ENCODE results near the gene OR52B2.

Gene OR52B2

DNA sequence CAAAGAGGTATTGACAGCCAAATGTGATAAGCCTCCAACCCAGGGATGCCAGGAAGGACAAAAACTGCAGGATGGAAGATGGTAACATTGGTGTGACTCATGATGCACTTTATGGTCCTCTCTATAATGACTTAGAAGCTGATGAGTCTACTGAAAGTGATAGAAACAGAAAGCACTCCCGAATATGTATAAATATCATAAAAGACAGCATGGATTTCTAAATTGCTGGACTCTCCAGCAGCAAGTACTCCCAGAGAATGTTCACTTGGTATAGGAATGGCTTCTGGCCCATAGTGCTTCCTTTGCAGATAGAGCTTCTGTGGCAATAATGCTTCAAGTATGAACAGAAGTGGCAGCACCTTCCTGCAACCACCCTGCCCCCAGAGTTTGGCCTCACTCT, at the start of gene OR52B2:
OR52B2 (minus strand) TSS at position 101 of the 400 bp plus-strand sequence; CDS start at position 101, 0 bp downstream.
- no peaks in the 10 kb centered on the region for H3K9me3 ChIP-seq (ENCODE audit: insufficient read depth, low read depth, low read length)
- H3K4me2 ChIP-seq (ENCODE audit: low read depth, low read length, poor library complexity, severe bottlenecking) = no peak within 1 kb of the TSS
- H3K9me2 ChIP-seq (replicated peaks; ENCODE audit: low read depth, low read length) = no peaks in the 10 kb centered on the region
- H3F3A ChIP-seq (ENCODE audit: low read depth) = no peaks in the 10 kb centered on the region
- H2AFZ ChIP-seq (ENCODE audit: low read length) = no peak within 1 kb of the TSS
- no peaks in the 10 kb centered on the region for H3K36me3 ChIP-seq (ENCODE audit: insufficient read depth, low read length)
- H3K4me3 ChIP-seq (ENCODE audit: low read length, poor library complexity, severe bottlenecking) = no peak within 1 kb of the TSS
- H3K27me3 ChIP-seq (ENCODE audit: insufficient read depth, low read length, poor library complexity, severe bottlenecking) = no peaks in the 10 kb centered on the region
- no peaks in the 10 kb centered on the region for H4K20me1 ChIP-seq (ENCODE audit: insufficient read depth, low read length, poor library complexity, severe bottlenecking)
- TF ChIP-seq, protein P1, sequence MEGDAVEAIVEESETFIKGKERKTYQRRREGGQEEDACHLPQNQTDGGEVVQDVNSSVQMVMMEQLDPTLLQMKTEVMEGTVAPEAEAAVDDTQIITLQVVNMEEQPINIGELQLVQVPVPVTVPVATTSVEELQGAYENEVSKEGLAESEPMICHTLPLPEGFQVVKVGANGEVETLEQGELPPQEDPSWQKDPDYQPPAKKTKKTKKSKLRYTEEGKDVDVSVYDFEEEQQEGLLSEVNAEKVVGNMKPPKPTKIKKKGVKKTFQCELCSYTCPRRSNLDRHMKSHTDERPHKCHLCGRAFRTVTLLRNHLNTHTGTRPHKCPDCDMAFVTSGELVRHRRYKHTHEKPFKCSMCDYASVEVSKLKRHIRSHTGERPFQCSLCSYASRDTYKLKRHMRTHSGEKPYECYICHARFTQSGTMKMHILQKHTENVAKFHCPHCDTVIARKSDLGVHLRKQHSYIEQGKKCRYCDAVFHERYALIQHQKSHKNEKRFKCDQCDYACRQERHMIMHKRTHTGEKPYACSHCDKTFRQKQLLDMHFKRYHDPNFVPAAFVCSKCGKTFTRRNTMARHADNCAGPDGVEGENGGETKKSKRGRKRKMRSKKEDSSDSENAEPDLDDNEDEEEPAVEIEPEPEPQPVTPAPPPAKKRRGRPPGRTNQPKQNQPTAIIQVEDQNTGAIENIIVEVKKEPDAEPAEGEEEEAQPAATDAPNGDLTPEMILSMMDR (conservative IDR thresholded peaks at IDR 0.05; ENCODE audit: low read length) = no peak
- no peak for TF ChIP-seq EZH2phosphoT487 (IDR thresholded peaks at IDR 0.05; ENCODE audit: borderline replicate concordance)
- H3K9ac ChIP-seq (ENCODE audit: low read depth, low read length, poor library complexity, severe bottlenecking) = no peak within 1 kb of the TSS
- H3K4me1 ChIP-seq (ENCODE audit: insufficient read depth, low read length, poor library complexity, severe bottlenecking) = no peaks in the 10 kb centered on the region
- H3K79me2 ChIP-seq (ENCODE audit: insufficient read depth, low read length) = no peaks in the 10 kb centered on the region

DNA sequence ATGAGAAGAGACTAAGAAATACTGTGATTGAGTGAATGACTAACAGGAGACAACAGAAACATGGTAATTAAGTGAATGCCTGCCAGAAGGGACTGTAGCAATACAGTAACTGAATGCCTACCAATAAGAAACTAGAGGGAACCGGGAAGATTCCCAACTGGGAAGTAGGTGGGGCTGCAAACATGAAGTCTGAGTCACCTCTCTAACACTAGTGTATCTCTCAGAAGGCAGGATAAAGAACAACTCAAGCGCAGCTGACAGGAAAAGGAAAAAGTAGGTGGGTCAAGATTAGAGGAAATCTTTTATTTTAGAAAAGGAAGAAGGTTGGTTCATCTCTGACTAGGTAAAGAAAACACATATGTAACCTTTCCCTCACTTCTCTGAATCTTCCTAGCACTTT, 49.2 kb upstream of the OR52B2 start:
- H3K9me2 ChIP-seq (replicated peaks; ENCODE audit: low read depth, low read length) = no peaks in the 10 kb centered on the region
- TF ChIP-seq EZH2phosphoT487 (IDR thresholded peaks at IDR 0.05; ENCODE audit: borderline replicate concordance) = no peak
- TF ChIP-seq, protein P1 (conservative IDR thresholded peaks at IDR 0.05; ENCODE audit: low read length) = no peak
- H3K27me3 ChIP-seq (ENCODE audit: insufficient read depth, low read length, poor library complexity, severe bottlenecking) = no peaks in the 10 kb centered on the region
- no peaks in the 10 kb centered on the region for H3K9me3 ChIP-seq (ENCODE audit: insufficient read depth, low read depth, low read length)
- no peaks in the 10 kb centered on the region for H4K20me1 ChIP-seq (ENCODE audit: insufficient read depth, low read length, poor library complexity, severe bottlenecking)
- H3K36me3 ChIP-seq (ENCODE audit: insufficient read depth, low read length) = peaks cover 93% of the 10 kb centered on the region
- no peak overlapping the region for H3K4me3 ChIP-seq (ENCODE audit: low read length, poor library complexity, severe bottlenecking)
- H3K79me2 ChIP-seq (ENCODE audit: insufficient read depth, low read length) = no peaks in the 10 kb centered on the region
- H3K4me1 ChIP-seq (ENCODE audit: insufficient read depth, low read length, poor library complexity, severe bottlenecking) = no peaks in the 10 kb centered on the region
- no peaks in the 10 kb centered on the region for H3F3A ChIP-seq (ENCODE audit: low read depth)
- H2AFZ ChIP-seq (ENCODE audit: low read length) = no peak overlapping the region
- H3K9ac ChIP-seq (ENCODE audit: low read depth, low read length, poor library complexity, severe bottlenecking) = no peak overlapping the region
- no peak overlapping the region for H3K4me2 ChIP-seq (ENCODE audit: low read depth, low read length, poor library complexity, severe bottlenecking)

DNA sequence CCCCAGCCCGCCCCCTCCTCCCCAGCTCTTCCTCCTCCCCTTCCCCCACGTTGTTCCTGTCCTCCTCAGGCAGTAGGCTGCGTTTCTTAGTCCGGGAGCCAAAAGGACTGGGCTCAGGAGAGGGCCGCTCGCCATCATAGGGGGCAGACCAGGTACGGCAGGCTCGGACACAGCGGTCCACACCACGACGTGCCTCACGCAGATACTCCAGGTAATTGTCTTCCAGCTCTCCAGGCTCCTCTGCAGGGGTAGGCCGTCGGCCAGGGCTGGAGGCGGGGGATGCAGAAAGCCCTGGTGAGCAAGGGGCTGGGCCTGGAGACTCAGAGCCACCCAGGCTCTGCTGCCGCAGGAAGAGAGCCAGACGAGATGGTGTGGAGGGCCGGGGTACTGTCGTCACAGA, 47.6 kb upstream of the OR52B2 start:
- H3K9me3 ChIP-seq (ENCODE audit: insufficient read depth, low read depth, low read length) = no peaks in the 10 kb centered on the region
- no peak overlapping the region for H2AFZ ChIP-seq (ENCODE audit: low read length)
- no peak overlapping the region for H3K4me3 ChIP-seq (ENCODE audit: low read length, poor library complexity, severe bottlenecking)
- no peak overlapping the region for H3K9ac ChIP-seq (ENCODE audit: low read depth, low read length, poor library complexity, severe bottlenecking)
- no peak for TF ChIP-seq EZH2phosphoT487 (IDR thresholded peaks at IDR 0.05; ENCODE audit: borderline replicate concordance)
- TF ChIP-seq, protein P1 (conservative IDR thresholded peaks at IDR 0.05; ENCODE audit: low read length) = no peak
- H3K27me3 ChIP-seq (ENCODE audit: insufficient read depth, low read length, poor library complexity, severe bottlenecking) = no peaks in the 10 kb centered on the region
- no peaks in the 10 kb centered on the region for H3K9me2 ChIP-seq (replicated peaks; ENCODE audit: low read depth, low read length)
- no peaks in the 10 kb centered on the region for H3K4me1 ChIP-seq (ENCODE audit: insufficient read depth, low read length, poor library complexity, severe bottlenecking)
- H3K4me2 ChIP-seq (ENCODE audit: low read depth, low read length, poor library complexity, severe bottlenecking) = no peak overlapping the region
- no peaks in the 10 kb centered on the region for H4K20me1 ChIP-seq (ENCODE audit: insufficient read depth, low read length, poor library complexity, severe bottlenecking)
- no peaks in the 10 kb centered on the region for H3K79me2 ChIP-seq (ENCODE audit: insufficient read depth, low read length)
- H3K36me3 ChIP-seq (ENCODE audit: insufficient read depth, low read length) = peaks cover 90% of the 10 kb centered on the region
- H3F3A ChIP-seq (ENCODE audit: low read depth) = no peaks in the 10 kb centered on the region
